GM21737 (cell line): Measurements from ENCODE around the gene CNKSR1.

Experiments
- ATAC-seq: cut with Tn5 transposase; IDR thresholded peaks from one replicate; pipeline ENCODE4 v1.9.1; 2021; ENCODE audit warnings: mild to moderate bottlenecking, moderate library complexity; ENCODE audit not compliant: unreplicated experiment

The CNKSR1 gene

GRCh38 chr1:26159743-26160039, 17.6 kb upstream of the CNKSR1 start:
- no peak for ATAC-seq

GRCh38 chr1:26160527-26161414, 16.5 kb upstream of the CNKSR1 start:
- ATAC-seq, result no peak

- ATAC-seq, result no peak
Observed at GRCh38 chr1:26161415-26162219, 15.7 kb upstream of the CNKSR1 start.

- ATAC-seq, result no peak
Observed at GRCh38 chr1:26162220-26162709, 15.0 kb upstream of the CNKSR1 start.

GRCh38 chr1:26163684-26164035, 13.6 kb upstream of the CNKSR1 start:
- no peak for ATAC-seq

GRCh38 chr1:26164036-26164860, 13.0 kb upstream of the CNKSR1 start:
- no peak for ATAC-seq

GRCh38 chr1:26164861-26165842, 12.1 kb upstream of the CNKSR1 start:
- ATAC-seq, result no peak

GRCh38 chr1:26166719-26167281, 10.5 kb upstream of the CNKSR1 start:
- no peak for ATAC-seq

- ATAC-seq, result no peak
Observed at GRCh38 chr1:26168410-26169197, 8.7 kb upstream of the CNKSR1 start, which contains the start of gene C1orf232. C1orf232 (minus strand) TSS chr1:26168963; CDS start chr1:26168499, 464 bp downstream.

- ATAC-seq, result no peak
Observed at GRCh38 chr1:26169198-26169554, 8.1 kb upstream of the CNKSR1 start.

- ATAC-seq, result peak; percentile 93
Observed at GRCh38 chr1:26169669-26170471, 7.4 kb upstream of the CNKSR1 start, which contains the start of gene ZNF593. ZNF593 (plus strand) TSS chr1:26169908; CDS start chr1:26169984, 76 bp downstream.

- ATAC-seq, result no peak
Observed at GRCh38 chr1:26170472-26170821, 6.8 kb upstream of the CNKSR1 start.

- no peak for ATAC-seq
Observed at GRCh38 chr1:26171084-26172072, 5.9 kb upstream of the CNKSR1 start, which contains the start of gene ZNF593OS. ZNF593OS (minus strand) TSS chr1:26171832; CDS start chr1:26171661, 171 bp downstream.

- ATAC-seq, result no peak
Observed at GRCh38 chr1:26175346-26175745, 1.9 kb upstream of the CNKSR1 start.

GRCh38 chr1:26180010-26180506, 2.8 kb downstream of the CNKSR1 start:
- ATAC-seq, result no peak

- no peak for ATAC-seq
Observed at GRCh38 chr1:26181586-26182382, 4.5 kb downstream of the CNKSR1 start.
